MM.1S (cell line): ENCODE measurements around the gene OLFM1.

Source experiments
- CTCF ChIP-seq: fragments of 300-600 bp; sonication (generic); IDR thresholded peaks from 2 replicates; pipeline ENCODE4 v1.5.1; 2016; ENCODE audit warnings: antibody characterized with exemption, low read length, mixed read lengths
- EZH2phosphoT487 ChIP-seq: fragments of 300-600 bp; sonication (generic); IDR thresholded peaks from 2 replicates; pipeline ENCODE4 v1.6.1; 2018; ENCODE audit warnings: antibody characterized with exemption, low read length

DNA sequence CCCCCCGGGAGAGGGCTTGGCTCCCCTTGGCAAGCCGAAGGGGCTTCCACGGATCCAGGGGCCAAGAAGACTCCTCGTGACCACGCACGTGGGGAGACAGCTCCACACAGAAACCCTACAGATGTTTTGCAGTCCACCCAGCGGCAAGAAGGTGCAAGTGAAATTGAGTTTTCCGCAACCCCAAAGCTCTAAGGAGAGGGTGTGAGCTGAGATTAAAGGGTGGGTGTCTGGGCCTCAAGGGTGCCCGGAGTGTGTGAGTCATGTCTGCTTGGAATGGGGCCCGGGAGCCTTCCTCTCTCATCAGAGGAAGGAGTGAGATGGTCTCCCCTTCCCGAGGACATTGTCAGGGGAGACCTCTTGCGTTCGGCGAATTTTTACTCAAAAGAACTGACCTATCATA lies 79.1 kb downstream of the OLFM1 start:
- TF ChIP-seq CTCF (no peak), EZH2phosphoT487 (no peak)
